GM21576 (cell line): ENCODE results near the gene KAZN.

Experiments used
- ATAC-seq: cut with Tn5 transposase; IDR thresholded peaks from one replicate; pipeline ENCODE4 v1.9.1; 2021; ENCODE audit warnings: mild to moderate bottlenecking, moderate library complexity; ENCODE audit not compliant: unreplicated experiment

The KAZN gene

GRCh38 chr1:14667651-14667984 is 69.1 kb downstream of the KAZN start:
- ATAC-seq, result no peak

- ATAC-seq, result no peak
Measured at GRCh38 chr1:14668538-14668937, 70.1 kb downstream of the KAZN start.

- ATAC-seq, result no peak
Measured at GRCh38 chr1:14672005-14672404, 73.5 kb downstream of the KAZN start.

- ATAC-seq, result no peak
Measured at GRCh38 chr1:14674030-14674429, 75.5 kb downstream of the KAZN start.

GRCh38 chr1:14676400-14676799 is 77.9 kb downstream of the KAZN start:
- ATAC-seq, result no peak

GRCh38 chr1:14677292-14677971 is 78.9 kb downstream of the KAZN start:
- no peak for ATAC-seq

GRCh38 chr1:14678011-14678638 is 79.6 kb downstream of the KAZN start:
- no peak for ATAC-seq

GRCh38 chr1:14679027-14679688 is 80.7 kb downstream of the KAZN start:
- ATAC-seq, result no peak

GRCh38 chr1:14681182-14681581 is 82.7 kb downstream of the KAZN start:
- ATAC-seq, result no peak

- ATAC-seq, result no peak
Measured at GRCh38 chr1:14682941-14683621, 84.6 kb downstream of the KAZN start.

- no peak for ATAC-seq
Measured at GRCh38 chr1:14685078-14685477, 86.6 kb downstream of the KAZN start.

GRCh38 chr1:14686701-14687100 is 88.2 kb downstream of the KAZN start:
- no peak for ATAC-seq

- ATAC-seq, result no peak
Measured at GRCh38 chr1:14687147-14687546, 88.7 kb downstream of the KAZN start.

GRCh38 chr1:14689996-14690615 is 91.6 kb downstream of the KAZN start:
- ATAC-seq, result no peak

- no peak for ATAC-seq
Measured at GRCh38 chr1:14693949-14694348, 95.5 kb downstream of the KAZN start.

- ATAC-seq, result no peak
Measured at GRCh38 chr1:14694589-14694988, 96.1 kb downstream of the KAZN start.

GRCh38 chr1:14696761-14697160 is 98.3 kb downstream of the KAZN start:
- no peak for ATAC-seq

- ATAC-seq, result no peak
Measured at GRCh38 chr1:14697353-14697752, 98.9 kb downstream of the KAZN start.

GRCh38 chr1:14698314-14698713 is 99.8 kb downstream of the KAZN start:
- ATAC-seq, result no peak

GRCh38 chr1:14699620-14700019 is 101.1 kb downstream of the KAZN start:
- no peak for ATAC-seq

GRCh38 chr1:14704846-14705245 is 106.4 kb downstream of the KAZN start:
- no peak for ATAC-seq
